ENCODE results near the gene ARHGAP15.

- TF ChIP-seq CTCF (conservative IDR thresholded peaks at IDR 0.05; ENCODE audit: low read length) = no peak
- TF ChIP-seq EZH2phosphoT487 (IDR thresholded peaks at IDR 0.05; ENCODE audit: borderline replicate concordance, low read depth, low read length) = no peak
These were observed 615.8 kb downstream of the ARHGAP15 start for GRCh38 chr2:143745060-143745459.

Data from OCI-LY7 (cell line).